HL-60/S4 treated with retinoic acid at 250 ng/mL for 4 days and 3 days (cell line): Measurements from ENCODE around the gene SRSF6.

Experiments used
- in situ Hi-C: fragments of 300-500 bp; cut with MboI; formaldehyde crosslinking; loops from 2 replicates; pipeline ENCODE4 v1.7.0; 2022; ENCODE audit warnings: low sequenced_read_pairs

Gene SRSF6

DNA sequence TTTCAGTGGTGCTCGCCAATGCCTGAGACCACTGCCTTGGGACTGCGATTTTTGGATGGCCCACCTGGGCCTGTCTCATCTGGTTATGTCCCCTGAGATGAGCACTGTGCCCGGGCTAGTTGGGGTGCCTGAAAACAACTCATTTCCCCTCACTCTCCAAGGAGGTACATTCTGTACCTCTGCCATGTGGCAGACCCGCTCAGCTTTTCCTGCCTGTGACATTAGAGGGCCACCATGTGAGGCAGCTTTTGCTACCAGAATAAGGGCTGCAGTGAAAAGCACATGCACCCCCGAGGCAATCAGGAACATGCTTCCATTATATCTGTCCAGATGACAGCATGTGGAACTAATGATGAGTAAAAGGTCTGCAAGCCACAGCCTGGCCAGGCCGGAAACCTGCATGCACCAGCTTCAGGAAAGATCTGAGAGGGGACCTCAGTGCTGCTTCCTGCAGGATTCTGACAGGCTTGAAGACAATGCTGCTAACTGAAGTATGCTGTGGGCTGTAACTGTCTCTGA is 11.3 kb upstream of the SRSF6 start:
- in situ Hi-C loops, result loop anchor here (25.0 kb wide), 1 partner anchor 741 kb away; the partner anchor contains the start of gene JPH2

GRCh38 chr20:43448431-43448747 is 9.3 kb upstream of the SRSF6 start:
- in situ Hi-C loops, result loop anchor here (25.0 kb wide), 1 partner anchor 739 kb away; the partner anchor contains the start of gene JPH2

GRCh38 chr20:43448748-43449535 is 8.8 kb upstream of the SRSF6 start:
- in situ Hi-C loops, result loop anchor here (25.0 kb wide), 1 partner anchor 738 kb away; the partner anchor contains the start of gene JPH2

DNA sequence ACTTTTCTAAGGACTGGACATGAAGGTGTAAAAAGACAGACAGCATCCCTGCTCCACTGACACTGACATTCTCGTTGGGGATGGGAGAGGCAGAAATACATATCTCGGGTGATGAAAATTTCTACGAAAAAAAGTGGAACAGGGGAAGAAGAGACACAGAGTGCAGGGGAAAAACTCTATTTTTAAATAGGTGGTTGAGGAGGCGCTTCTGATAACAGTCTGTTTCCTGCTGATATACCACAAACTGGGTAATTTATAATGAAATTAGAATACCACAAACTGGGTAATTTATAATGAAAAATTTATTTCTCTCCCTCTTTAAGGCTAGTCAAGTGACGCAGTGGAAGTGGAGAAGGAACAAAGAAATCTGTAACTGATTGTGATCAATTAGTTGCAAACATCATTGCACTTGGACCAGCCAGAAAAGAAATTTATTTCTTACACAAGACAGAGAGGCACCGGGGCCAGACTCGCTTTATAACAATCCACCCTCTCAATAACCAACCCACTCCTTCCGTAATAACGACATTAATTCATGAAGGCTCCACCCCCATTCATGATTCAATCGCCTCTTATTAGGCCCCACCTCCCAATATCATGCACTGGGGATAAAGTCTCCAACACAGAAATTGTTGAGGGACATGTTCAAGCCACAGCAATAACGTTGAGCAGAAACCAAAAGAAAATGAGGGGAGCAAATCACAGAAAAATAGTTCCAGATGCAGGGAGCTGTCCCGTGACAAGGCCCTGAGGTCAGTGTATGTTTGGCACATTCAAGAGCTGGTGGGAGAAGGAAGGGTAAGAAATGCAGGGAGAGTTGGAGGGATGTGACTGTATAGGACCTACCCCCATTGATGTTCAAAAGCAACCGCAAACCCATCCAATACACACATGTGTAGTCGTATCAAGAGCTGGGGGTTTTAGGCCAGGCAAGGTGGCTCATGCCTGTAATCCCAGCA is 6.6 kb upstream of the SRSF6 start:
- in situ Hi-C loops, result loop anchor here (5.0 to 25.0 kb wide), 2 partner anchors 236 to 636 kb away; no protein-coding TSS in a partner anchor

GRCh38 chr20:43452404-43453126 is 5.1 kb upstream of the SRSF6 start:
- in situ Hi-C loops, result loop anchor here (5.0 to 25.0 kb wide), 2 partner anchors 235 to 635 kb away; no protein-coding TSS in a partner anchor

DNA sequence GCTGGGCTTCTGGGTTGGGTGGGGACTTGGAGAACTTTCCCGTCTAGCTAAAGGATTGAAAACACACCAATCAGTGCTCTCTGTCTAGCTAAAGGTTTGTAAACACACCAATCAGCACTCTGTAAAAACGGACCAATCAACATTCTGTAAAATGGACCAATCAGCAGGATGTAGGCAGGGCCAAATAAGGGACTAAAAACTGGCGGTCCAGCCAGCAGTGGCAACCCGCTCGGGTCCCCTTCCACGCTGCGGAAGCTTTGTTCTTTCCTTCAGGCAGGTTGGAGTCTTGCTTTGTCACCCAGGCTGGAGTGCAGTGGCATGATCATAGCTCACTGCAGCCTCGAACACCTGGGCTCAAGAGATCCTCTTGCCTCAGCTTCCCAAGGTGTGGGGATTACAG is 1.4 kb upstream of the SRSF6 start:
- in situ Hi-C loops, result loop anchor here (25.0 kb wide), 1 partner anchor 231 kb away; no protein-coding TSS in a partner anchor

DNA sequence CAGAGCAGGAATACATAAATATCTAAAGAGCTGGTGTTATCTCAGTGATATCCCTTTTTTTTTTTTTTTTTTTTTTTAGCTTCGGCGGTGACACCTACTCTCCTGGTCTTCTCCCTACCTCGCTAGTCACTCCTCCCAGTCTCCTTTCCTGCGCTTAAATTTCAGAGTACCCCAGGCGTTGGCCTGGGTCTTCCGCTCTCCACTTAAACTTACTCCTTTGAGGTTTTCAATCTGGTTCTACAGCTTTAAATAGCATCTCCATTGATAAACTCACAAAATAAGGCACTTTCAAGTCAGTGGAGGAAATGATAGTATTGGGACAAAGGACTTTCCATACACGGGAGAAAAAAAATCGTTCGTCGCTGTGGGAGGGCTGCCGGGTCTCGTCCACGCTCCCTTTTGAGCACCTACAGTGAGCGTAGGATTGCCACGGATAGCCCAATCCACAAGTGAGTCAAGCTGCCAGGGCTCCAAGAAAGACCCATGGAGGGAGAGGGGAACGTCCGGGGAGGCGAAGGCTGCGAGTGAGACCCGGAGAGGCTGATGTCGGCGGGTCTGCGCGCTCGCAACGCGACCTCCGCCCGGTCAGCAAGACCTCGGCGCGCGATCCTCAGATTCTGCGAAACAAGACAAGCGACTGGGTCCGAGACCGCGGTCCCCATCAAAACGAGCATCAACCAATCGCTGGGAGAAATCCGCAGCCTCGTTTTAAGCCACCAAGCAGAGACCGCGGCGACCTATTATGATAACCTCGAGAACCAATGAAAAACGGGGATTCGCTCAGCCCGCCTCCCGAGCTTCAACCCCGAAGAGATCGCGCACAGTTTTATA is 672 bp upstream of the SRSF6 start:
- in situ Hi-C loops, result loop anchor here (25.0 kb wide), 1 partner anchor 230 kb away; no protein-coding TSS in a partner anchor

DNA sequence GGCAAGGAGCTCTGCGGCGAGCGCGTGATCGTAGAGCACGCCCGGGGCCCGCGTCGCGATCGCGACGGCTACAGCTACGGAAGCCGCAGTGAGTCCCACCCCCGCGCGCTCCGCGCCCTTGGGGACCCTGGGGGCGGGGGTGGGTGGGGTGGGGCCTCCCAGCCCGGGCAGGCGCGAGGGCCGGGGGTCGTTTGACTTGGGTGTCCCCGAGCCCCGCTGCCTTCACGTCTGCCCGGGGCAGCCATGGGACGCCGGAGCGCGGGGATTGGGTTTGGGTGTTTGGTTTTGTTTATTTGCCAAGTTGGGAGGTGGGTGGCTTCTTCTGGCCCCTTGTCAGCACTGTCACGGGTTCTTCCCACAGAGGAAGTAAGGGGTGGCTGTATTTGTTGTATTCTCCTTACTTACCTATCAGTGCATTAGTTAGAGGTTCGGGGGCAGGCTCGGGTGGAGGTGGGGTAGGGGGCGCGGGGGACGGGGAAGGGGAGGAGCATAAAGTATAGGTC is 777 bp downstream of the SRSF6 start:
- in situ Hi-C loops, result loop anchor here (25.0 kb wide), 1 partner anchor 229 kb away; no protein-coding TSS in a partner anchor

GRCh38 chr20:43459022-43459942 is 1.6 kb downstream of the SRSF6 start:
- in situ Hi-C loops, result loop anchor here (25.0 kb wide), 1 partner anchor 228 kb away; no protein-coding TSS in a partner anchor

- in situ Hi-C loops, result loop anchor here (25.0 kb wide), 1 partner anchor 227 kb away; no protein-coding TSS in a partner anchor
These were observed 2.6 kb downstream of the SRSF6 start for GRCh38 chr20:43460172-43460829.

DNA sequence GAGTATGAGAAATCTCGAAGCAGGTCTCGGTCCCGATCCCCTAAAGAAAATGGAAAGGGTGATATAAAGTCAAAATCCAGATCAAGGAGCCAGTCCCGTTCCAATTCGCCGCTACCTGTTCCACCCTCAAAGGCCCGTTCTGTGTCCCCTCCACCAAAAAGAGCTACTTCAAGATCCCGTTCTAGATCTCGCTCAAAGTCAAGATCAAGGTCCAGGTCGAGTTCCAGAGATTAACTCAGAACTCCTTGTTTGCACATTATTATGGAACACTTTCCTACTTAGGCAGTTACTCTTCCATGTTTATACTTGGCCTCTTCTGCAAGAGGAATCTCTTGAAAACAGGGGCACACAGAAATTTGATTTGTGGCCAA is 3.1 kb downstream of the SRSF6 start:
- in situ Hi-C loops, result loop anchor here (25.0 kb wide), 1 partner anchor 226 kb away; no protein-coding TSS in a partner anchor

- in situ Hi-C loops, result loop anchor here (25.0 kb wide), 1 partner anchor 225 kb away; no protein-coding TSS in a partner anchor
These were observed 4.4 kb downstream of the SRSF6 start for GRCh38 chr20:43461894-43462659.

DNA sequence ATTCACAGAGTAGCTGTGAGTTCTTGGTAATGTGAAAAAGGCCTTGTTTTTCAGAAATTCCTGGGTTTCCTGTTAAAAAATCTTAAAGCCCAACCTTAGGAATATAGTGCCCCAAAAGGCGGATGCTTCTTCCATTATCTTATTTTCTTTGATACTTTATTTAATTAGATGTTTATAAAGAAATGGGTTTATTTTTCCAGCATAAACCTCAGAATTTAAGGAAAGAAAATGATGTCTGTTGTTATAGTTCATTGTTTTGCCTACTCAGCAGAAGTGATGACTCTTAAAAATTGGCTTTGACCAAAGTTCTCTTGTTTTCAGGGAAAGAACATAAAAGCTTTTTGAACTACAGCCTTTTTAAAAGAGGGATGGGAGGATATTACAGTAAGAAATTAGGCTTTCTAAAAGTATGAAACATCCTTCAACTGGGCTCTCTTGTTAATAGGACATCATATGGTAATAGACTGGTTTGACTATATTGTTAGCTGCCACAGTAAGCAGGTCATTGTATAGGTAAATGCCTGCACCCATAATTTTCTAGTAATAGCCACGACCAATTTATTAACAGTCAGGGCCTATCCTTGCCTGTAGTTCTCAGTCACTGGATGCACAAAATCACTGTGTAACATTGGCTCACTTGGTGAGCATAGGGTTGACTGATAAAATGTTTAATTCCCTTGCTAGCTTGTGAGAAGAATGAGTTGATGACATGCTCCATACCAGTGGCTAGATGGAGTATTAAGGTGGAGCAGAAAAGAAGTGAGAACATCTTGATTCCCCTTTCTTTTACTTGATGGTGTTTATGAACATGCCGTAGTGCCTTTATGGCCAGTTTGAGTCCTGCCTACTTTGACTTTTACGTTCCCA is 5.2 kb downstream of the SRSF6 start:
- in situ Hi-C loops, result loop anchor here (25.0 kb wide), 1 partner anchor 224 kb away; no protein-coding TSS in a partner anchor

- in situ Hi-C loops, result loop anchor here (25.0 kb wide), 1 partner anchor 224 kb away; no protein-coding TSS in a partner anchor
These were observed 6.0 kb downstream of the SRSF6 start for GRCh38 chr20:43463527-43464218.

- in situ Hi-C loops, result loop anchor here (25.0 kb wide), 1 partner anchor 223 kb away; no protein-coding TSS in a partner anchor
These were observed 6.6 kb downstream of the SRSF6 start for GRCh38 chr20:43464219-43464790.
